ENCODE measurements around the gene NHS.
"Not testable (repeated sequence)": the region's sequence is repeated elsewhere in the genome, so short reads cannot be mapped to it uniquely, and the experiment has no call there.

The NHS gene

GRCh38 chrX:17415242-17415810, 40.3 kb downstream of the NHS start:
- Mint-ChIP-seq H3K4me3 (no peak overlapping the region), H3K9me3 (no peaks in the 10 kb centered on the region), H3K27ac (no peak overlapping the region), H3K27me3 (peaks cover 1% of the 10 kb centered on the region), H3K4me1 (no peaks in the 10 kb centered on the region), H3K36me3 (no peaks in the 10 kb centered on the region)
- DNase-seq: no peak
- CTCF ChIA-PET: no interaction called here

DNA sequence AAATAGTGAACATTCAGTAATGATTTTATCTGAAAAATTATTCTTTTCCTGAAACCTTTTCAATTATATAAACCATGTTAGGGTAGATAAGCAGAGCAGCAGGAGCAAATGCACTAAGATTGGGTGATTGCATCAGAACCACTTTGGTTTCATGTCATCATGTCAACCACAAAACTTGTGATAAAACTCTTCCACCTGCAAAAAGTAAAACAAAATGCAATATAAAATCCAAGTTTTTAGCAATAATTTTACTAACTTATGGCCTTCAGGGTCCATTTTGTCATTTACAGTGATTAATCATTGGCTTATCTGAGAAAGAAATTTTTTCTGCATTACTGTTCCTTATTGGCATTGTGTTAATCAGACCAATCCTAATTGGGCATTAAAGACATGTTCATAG, 42.4 kb downstream of the NHS start:
- Mint-ChIP-seq H3K4me1 (no peaks in the 10 kb centered on the region), H3K27me3 (peaks cover 3% of the 10 kb centered on the region), H3K9me3 (no peaks in the 10 kb centered on the region), H3K27ac (no peak overlapping the region), H3K36me3 (no peaks in the 10 kb centered on the region), H3K4me3 (no peak overlapping the region)
- DNase-seq: no peak
- CTCF ChIA-PET: no interaction called here

DNA sequence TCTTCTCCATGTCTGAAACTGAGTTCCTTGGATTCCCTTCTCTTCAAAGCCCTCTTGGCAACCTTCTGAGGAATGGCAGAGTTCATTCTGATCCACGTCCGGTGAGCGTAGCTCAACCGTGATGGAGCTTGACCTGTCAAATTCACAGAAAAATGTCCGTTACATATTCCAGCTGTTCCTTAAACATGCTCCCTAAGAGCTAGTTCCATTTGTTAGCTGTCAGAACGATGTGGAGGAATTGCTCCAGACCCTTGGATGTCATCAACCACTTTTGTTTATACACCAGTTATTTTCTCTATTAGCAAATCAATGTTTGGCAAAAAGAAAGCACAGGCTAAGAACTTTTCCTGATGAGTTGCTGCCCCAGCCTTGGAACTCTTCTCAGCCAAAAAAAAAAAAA, 50.1 kb downstream of the NHS start:
- Mint-ChIP-seq H3K36me3 (no peaks in the 10 kb centered on the region), H3K4me1 (no peaks in the 10 kb centered on the region), H3K27ac (no peak overlapping the region), H3K9me3 (no peaks in the 10 kb centered on the region), H3K27me3 (peaks cover 3% of the 10 kb centered on the region), H3K4me3 (no peak overlapping the region)
- CTCF ChIA-PET: no interaction called here
- DNase-seq: no peak

DNA sequence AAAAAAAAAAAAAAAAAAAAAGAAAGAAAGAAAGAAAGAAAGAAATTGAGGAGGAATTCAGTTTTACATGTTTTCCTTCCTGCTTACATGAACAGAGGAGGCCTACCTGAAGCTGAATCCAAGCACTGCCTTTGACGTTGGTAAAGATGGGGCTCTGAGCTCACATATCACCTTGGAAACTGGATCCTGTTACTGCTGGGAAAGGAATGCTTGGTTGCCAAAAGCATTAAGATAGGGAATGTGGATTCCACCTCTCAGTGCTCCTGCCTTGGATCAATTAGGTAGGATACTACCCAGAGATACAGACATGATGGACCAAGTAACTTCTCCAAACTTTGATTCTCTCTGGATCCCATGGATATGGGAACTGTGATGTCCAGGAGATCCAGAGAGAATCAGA, 50.6 kb downstream of the NHS start:
- no peak overlapping the region for H3K27ac Mint-ChIP-seq

GRCh38 chrX:17431171-17431570, 56.2 kb downstream of the NHS start:
- H3K4me3 Mint-ChIP-seq: no peak overlapping the region
- H3K9me3 Mint-ChIP-seq: no peaks in the 10 kb centered on the region
- no peaks in the 10 kb centered on the region for H3K27me3 Mint-ChIP-seq
- no peak for DNase-seq
- H3K36me3 Mint-ChIP-seq: no peaks in the 10 kb centered on the region
- no peak overlapping the region for H3K27ac Mint-ChIP-seq
- no peaks in the 10 kb centered on the region for H3K4me1 Mint-ChIP-seq
- CTCF ChIA-PET: no interaction called here

More for the DNA sequence above, 50.6 kb downstream of the NHS start:
- Mint-ChIP-seq H3K9me3 (no peaks in the 10 kb centered on the region), H3K27me3 (no peaks in the 10 kb centered on the region), H3K4me1 (no peaks in the 10 kb centered on the region), H3K36me3 (no peaks in the 10 kb centered on the region), H3K4me3 (no peak overlapping the region)
- CTCF ChIA-PET: no interaction called here
- DNase-seq: no peak

GRCh38 chrX:17432158-17432557, 57.2 kb downstream of the NHS start:
- Mint-ChIP-seq H3K4me3 (no peak overlapping the region), H3K27ac (no peak overlapping the region), H3K27me3 (no peaks in the 10 kb centered on the region), H3K4me1 (no peaks in the 10 kb centered on the region), H3K9me3 (no peaks in the 10 kb centered on the region), H3K36me3 (no peaks in the 10 kb centered on the region)
- DNase-seq: no peak
- CTCF ChIA-PET: no interaction called here

DNA sequence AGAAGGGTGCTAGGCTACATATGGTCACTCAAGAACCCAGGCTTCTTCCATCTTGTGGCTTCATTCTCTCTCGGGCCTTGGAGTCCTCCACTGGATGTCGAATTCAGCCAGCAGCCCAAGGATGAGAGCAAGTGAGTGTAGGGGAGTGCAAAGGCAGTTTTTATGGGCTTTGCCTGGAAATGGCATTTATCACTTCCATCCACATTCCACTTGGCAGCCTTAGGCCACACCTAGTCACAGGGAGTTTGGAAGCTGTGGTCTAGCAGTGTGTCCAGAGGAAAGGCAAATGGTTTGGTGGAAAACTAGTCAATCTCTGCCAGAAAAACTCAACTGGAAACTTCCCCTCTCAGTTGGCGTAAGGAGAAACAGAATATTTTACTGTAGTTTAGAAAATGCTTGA, 59.0 kb downstream of the NHS start:
- CTCF ChIA-PET: interaction anchor here (0.6 kb wide), 1 partner anchor 352 kb away, joined by 3 read pairs; no protein-coding TSS in a partner anchor
- Mint-ChIP-seq H3K4me1 (no peaks in the 10 kb centered on the region), H3K36me3 (no peaks in the 10 kb centered on the region), H3K27ac (no peak overlapping the region), H3K27me3 (no peaks in the 10 kb centered on the region), H3K9me3 (no peaks in the 10 kb centered on the region), H3K4me3 (no peak overlapping the region)
- no peak for DNase-seq

GRCh38 chrX:17435476-17435875, 60.5 kb downstream of the NHS start:
- Mint-ChIP-seq H3K27me3 (no peaks in the 10 kb centered on the region), H3K9me3 (no peaks in the 10 kb centered on the region), H3K27ac (no peak overlapping the region), H3K4me3 (no peak overlapping the region), H3K36me3 (no peaks in the 10 kb centered on the region), H3K4me1 (no peaks in the 10 kb centered on the region)
- CTCF ChIA-PET: no interaction called here
- DNase-seq: no peak

- Mint-ChIP-seq H3K9me3 (no peaks in the 10 kb centered on the region), H3K4me3 (no peak overlapping the region), H3K27ac (no peak overlapping the region), H3K36me3 (no peaks in the 10 kb centered on the region), H3K4me1 (no peaks in the 10 kb centered on the region), H3K27me3 (no peaks in the 10 kb centered on the region)
- CTCF ChIA-PET: no interaction called here
- DNase-seq: no peak
Observed at GRCh38 chrX:17438221-17438620, 63.2 kb downstream of the NHS start.

DNA sequence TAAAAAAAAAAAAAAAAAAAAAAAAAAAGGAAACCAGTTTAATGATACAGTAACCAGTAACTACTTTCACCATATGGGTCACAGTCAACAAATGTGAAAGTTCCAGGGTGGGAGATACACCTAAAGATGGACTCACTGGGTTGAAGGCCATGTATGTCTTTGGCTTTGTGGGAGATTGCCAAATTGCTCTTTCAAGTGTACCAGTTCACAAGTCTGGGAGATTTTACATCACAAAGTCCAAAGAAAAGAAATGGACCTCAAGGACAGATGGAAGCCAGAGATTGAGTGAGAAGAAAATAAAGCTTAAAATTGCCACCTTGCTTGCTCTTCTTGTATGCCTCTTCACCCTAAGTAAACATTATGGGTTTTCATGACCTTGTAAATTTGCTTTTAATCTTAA, 65.3 kb downstream of the NHS start:
- no peaks in the 10 kb centered on the region for H3K9me3 Mint-ChIP-seq
- CTCF ChIA-PET: no interaction called here
- no peaks in the 10 kb centered on the region for H3K36me3 Mint-ChIP-seq
- DNase-seq: no peak
- no peaks in the 10 kb centered on the region for H3K27me3 Mint-ChIP-seq
- H3K27ac Mint-ChIP-seq: no peak overlapping the region
- no peak overlapping the region for H3K4me3 Mint-ChIP-seq
- no peaks in the 10 kb centered on the region for H3K4me1 Mint-ChIP-seq

GRCh38 chrX:17440836-17441235, 65.8 kb downstream of the NHS start:
- H3K4me3 Mint-ChIP-seq: no peak overlapping the region
- no peak overlapping the region for H3K27ac Mint-ChIP-seq
- no peaks in the 10 kb centered on the region for H3K9me3 Mint-ChIP-seq
- no peak for DNase-seq
- no peaks in the 10 kb centered on the region for H3K27me3 Mint-ChIP-seq
- CTCF ChIA-PET: no interaction called here
- no peaks in the 10 kb centered on the region for H3K4me1 Mint-ChIP-seq
- no peaks in the 10 kb centered on the region for H3K36me3 Mint-ChIP-seq

DNA sequence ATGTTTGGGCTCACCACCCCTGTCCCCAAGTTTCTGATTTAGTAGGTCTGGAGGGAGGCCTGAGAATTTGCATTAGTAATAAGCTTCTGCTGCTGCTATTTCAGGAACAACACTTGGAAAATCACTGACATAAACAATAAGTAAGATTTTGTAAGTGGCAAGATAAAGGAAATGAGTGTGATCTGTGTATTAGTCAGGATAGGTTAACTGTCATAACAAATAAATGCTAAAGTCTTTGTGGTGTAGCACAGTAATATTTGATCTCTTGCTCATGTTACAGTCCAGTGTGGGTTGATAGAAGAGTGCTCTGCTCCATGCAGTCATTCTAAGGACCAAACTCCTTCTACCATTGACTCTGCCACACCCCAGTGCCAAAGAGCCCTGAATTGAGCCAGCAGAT, 67.0 kb downstream of the NHS start:
- Mint-ChIP-seq H3K27me3 (no peaks in the 10 kb centered on the region), H3K4me3 (no peak overlapping the region), H3K36me3 (no peaks in the 10 kb centered on the region), H3K9me3 (no peaks in the 10 kb centered on the region), H3K4me1 (no peaks in the 10 kb centered on the region), H3K27ac (no peak overlapping the region)
- no peak for DNase-seq
- CTCF ChIA-PET: no interaction called here

DNA sequence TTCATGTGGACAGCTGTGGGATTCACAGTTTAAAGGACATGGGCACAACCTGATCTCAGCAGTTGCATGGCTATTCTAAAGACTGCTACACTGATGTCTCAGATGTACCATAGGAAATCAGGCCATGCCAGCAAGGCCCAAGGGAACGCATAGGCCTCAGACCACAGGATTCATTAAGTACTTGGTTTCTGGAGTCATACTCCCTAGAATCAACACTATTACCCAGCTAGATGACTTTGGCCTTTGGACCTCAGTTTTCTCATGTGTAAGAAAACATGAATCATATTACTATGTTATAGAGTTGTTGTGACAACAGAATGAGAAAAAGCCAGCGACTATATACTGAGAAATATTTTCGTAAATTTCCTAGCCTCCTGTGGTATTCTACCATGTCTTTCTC, 67.9 kb downstream of the NHS start:
- no peak overlapping the region for H3K27ac Mint-ChIP-seq
- H3K36me3 Mint-ChIP-seq: no peaks in the 10 kb centered on the region
- no peaks in the 10 kb centered on the region for H3K9me3 Mint-ChIP-seq
- CTCF ChIA-PET: no interaction called here
- no peaks in the 10 kb centered on the region for H3K4me1 Mint-ChIP-seq
- no peaks in the 10 kb centered on the region for H3K27me3 Mint-ChIP-seq
- H3K4me3 Mint-ChIP-seq: no peak overlapping the region
- no peak for DNase-seq

- Mint-ChIP-seq H3K27ac (no peak overlapping the region), H3K4me1 (no peaks in the 10 kb centered on the region)
- CTCF ChIA-PET: no interaction called here
Observed at GRCh38 chrX:17443556-17443955, 68.6 kb downstream of the NHS start.

DNA sequence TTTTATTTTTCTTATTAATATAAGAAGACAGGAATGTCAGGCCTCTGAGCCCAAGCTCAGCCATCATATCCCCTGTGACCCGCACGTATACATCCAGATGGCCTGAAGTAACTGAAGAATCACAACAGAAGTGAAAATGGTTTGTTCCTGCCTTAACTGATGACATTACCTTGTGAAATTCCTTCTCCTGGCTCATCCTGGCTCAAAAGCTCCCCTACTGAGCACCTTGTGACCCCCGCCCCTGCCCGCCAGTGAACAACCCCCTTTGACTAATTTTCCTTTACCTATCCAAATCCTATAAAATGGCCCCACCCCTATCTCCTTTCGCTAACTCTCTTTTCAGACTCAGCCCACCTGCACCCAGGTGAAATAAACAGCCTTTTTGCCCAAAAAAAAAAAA, 71.3 kb downstream of the NHS start:
- H3K9me3 Mint-ChIP-seq, DNase-seq, H3K4me3 Mint-ChIP-seq, H3K27me3 Mint-ChIP-seq, H3K27ac Mint-ChIP-seq, H3K36me3 Mint-ChIP-seq, CTCF ChIA-PET, H3K4me1 Mint-ChIP-seq: not testable (repeated sequence)

More at GRCh38 chrX:17443556-17443955, 68.6 kb downstream of the NHS start:
- Mint-ChIP-seq H3K9me3 (no peaks in the 10 kb centered on the region), H3K4me3 (no peak overlapping the region), H3K36me3 (no peaks in the 10 kb centered on the region), H3K27me3 (no peaks in the 10 kb centered on the region)
- DNase-seq: no peak

DNA sequence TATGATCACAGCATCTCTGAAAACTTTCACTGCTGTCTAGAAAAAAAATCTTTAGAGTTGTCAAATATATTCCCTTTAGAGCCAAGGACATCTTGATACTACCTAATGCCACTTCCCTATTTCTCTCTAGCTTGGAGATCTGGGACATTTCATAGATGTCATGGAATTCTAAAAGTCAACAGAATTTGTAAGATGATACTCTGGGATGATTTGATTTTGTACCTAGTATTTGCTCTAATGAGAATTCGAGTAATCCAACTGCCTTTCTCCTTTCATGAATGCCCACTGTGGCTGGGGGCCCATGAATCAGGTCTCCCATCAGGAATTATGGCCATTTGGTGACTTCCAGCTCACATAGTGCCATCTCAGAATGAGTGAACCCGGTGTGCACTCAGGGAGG, 73.2 kb downstream of the NHS start:
- Mint-ChIP-seq H3K27me3 (no peaks in the 10 kb centered on the region), H3K4me3 (no peak overlapping the region), H3K36me3 (no peaks in the 10 kb centered on the region), H3K9me3 (no peaks in the 10 kb centered on the region), H3K4me1 (no peaks in the 10 kb centered on the region), H3K27ac (no peak overlapping the region)
- CTCF ChIA-PET: no interaction called here
- no peak for DNase-seq

Data from activated naive CD4-positive, alpha-beta T cell treated with anti-CD3 and anti-CD28 coated beads, Interleukin-2, amount 10 ng/mL, durations not matched to agents 7 days and 5 days (primary cell).